ENCODE data around the gene MAGI1. TPM values are rescaled to one million over a fixed set of nuclear protein-coding genes. Genes with fewer than 3 reads are reported as not detected.

Gene MAGI1
- total RNA-seq, 1 donor from 2014 or later: 47.1 TPM

DNA sequence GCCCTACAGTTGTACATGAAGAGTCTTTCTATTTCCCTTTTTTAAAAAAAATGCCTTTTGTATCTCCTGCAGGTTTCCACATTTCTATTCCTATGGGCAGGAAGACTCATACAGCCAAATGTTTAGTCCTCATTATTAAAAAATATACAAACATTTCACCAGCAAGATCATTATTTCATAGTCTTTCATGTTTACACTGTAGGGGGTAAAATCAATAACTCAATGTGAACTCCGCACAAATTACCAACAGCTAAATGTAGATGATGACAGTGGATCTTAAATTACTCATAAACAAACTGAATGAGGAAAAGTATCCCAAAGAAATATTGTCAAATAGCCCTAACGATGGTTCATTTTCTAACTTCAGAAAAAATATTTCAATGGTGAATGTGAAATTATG, 99.5 kb downstream of the MAGI1 start:
- Histone ChIP-seq H3K36me3 (no peaks in the 10 kb centered on the region), H3K4me1 (no peaks in the 10 kb centered on the region), H3K9me3 (no peaks in the 10 kb centered on the region), H3K4me3 (no peak overlapping the region), H3K27ac (no peak overlapping the region), H3K27me3 (no peaks in the 10 kb centered on the region)
- TF ChIP-seq POLR2AphosphoS5 (IDR thresholded peaks at IDR 0.05; ENCODE audit: insufficient read depth in 1 of 2, low read depth in 1 of 2) (no peak), POLR2A (IDR thresholded peaks at IDR 0.05) (no peak)
- TF ChIP-seq, protein P1, sequence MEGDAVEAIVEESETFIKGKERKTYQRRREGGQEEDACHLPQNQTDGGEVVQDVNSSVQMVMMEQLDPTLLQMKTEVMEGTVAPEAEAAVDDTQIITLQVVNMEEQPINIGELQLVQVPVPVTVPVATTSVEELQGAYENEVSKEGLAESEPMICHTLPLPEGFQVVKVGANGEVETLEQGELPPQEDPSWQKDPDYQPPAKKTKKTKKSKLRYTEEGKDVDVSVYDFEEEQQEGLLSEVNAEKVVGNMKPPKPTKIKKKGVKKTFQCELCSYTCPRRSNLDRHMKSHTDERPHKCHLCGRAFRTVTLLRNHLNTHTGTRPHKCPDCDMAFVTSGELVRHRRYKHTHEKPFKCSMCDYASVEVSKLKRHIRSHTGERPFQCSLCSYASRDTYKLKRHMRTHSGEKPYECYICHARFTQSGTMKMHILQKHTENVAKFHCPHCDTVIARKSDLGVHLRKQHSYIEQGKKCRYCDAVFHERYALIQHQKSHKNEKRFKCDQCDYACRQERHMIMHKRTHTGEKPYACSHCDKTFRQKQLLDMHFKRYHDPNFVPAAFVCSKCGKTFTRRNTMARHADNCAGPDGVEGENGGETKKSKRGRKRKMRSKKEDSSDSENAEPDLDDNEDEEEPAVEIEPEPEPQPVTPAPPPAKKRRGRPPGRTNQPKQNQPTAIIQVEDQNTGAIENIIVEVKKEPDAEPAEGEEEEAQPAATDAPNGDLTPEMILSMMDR (IDR thresholded peaks at IDR 0.05): no peak
- intact Hi-C loops (cut with DNase I): no loop called here
- no peak for DNase-seq (ENCODE audit: extremely low spot score in 2 of 2)

DNA sequence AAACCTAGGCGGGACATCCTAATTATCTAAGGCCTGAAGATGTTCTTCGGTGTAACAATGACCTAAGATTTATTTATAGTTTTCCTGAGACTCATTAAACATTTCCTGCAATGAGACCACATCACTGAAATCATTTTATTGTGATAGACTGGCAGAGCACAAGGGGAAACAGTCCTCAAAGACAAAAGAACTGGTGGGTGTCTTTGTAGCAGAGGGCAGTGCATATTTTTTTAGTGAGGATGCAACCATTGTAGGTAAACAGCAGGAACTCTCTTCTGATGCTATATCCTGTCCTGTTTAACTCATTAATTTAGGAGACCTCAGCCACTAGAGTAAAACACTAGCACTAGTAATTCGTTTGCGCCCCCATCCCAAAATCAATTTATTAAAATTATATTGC, 100.0 kb downstream of the MAGI1 start:
- H3K27me3 ChIP-seq: no peaks in the 10 kb centered on the region
- intact Hi-C loops (cut with DNase I): no loop called here
- H3K36me3 ChIP-seq: no peaks in the 10 kb centered on the region
- no peak for TF ChIP-seq POLR2AphosphoS5 (IDR thresholded peaks at IDR 0.05; ENCODE audit: insufficient read depth in 1 of 2, low read depth in 1 of 2)
- no peak for TF ChIP-seq POLR2A (IDR thresholded peaks at IDR 0.05)
- TF ChIP-seq, protein P1 (IDR thresholded peaks at IDR 0.05): no peak
- DNase-seq (ENCODE audit: extremely low spot score in 2 of 2): no peak
- no peak overlapping the region for H3K27ac ChIP-seq
- H3K4me3 ChIP-seq: no peak overlapping the region
- H3K9me3 ChIP-seq: no peaks in the 10 kb centered on the region
- no peaks in the 10 kb centered on the region for H3K4me1 ChIP-seq

DNA sequence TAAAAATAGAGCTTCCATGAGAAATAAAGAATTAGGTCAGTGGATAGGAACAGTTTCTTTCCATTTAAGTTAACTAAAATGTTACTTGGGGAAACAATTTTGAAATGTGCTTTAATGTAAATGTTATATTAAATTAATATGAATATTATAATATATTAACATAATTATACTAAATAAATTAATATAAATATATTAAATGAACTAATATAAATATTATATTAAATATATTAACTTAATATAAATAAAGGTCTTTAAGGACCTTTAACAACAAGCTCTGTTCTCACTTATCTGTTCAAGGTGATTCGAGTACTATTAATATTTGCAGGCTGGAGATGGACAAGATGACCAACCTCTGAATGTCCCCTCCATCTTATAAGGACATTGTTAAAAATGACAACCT, 100.6 kb downstream of the MAGI1 start:
- no peak overlapping the region for H3K27ac ChIP-seq
- H3K27me3 ChIP-seq: no peaks in the 10 kb centered on the region
- no peaks in the 10 kb centered on the region for H3K4me1 ChIP-seq
- intact Hi-C loops (cut with DNase I): no loop called here
- DNase-seq (ENCODE audit: extremely low spot score in 2 of 2): no peak
- TF ChIP-seq POLR2AphosphoS5 (IDR thresholded peaks at IDR 0.05; ENCODE audit: insufficient read depth in 1 of 2, low read depth in 1 of 2) (no peak), POLR2A (IDR thresholded peaks at IDR 0.05) (no peak)
- TF ChIP-seq, protein P1 (IDR thresholded peaks at IDR 0.05): no peak
- H3K4me3 ChIP-seq: no peak overlapping the region
- H3K36me3 ChIP-seq: no peaks in the 10 kb centered on the region
- H3K9me3 ChIP-seq: no peaks in the 10 kb centered on the region

DNA sequence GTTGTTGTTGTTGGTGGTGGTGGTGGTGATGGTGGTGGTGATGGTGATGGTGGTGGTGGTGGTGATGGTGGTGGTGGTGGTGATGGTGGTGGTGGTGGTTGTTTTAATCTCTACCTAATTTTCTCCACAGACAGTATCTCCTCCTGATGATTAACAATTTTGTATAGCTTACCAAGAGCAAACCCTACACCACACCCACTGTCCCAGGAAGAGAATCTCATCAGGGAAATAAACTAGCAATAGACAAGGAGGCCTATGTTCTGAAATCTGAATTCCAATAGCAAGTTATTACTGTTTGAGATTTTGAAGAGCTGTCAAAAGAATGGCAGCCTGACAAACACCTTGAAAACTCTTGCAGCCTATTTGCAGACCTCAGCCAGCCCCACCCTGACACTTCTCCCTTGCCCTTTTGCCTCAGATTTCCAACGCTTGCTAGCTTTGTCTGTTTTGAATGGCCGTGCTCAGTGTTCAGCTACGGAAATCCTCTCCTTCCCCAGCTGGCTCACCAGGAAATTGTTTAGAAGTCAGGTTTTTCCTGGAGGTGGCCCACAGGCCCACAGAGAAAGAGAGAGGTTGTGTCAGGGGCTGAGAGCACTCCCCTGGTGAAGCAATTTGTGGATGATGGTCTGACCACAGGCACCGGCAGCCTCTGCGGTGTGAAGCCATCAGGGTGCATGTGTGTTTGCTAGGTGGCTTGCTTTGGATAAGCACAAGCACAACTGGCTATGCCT, 101.6 kb downstream of the MAGI1 start:
- Histone ChIP-seq H3K4me1 (no peaks in the 10 kb centered on the region), H3K27ac (no peak overlapping the region), H3K36me3 (no peaks in the 10 kb centered on the region), H3K4me3 (no peak overlapping the region), H3K27me3 (no peaks in the 10 kb centered on the region), H3K9me3 (no peaks in the 10 kb centered on the region)
- DNase-seq (ENCODE audit: extremely low spot score in 2 of 2): no peak
- TF ChIP-seq, protein P1 (IDR thresholded peaks at IDR 0.05): no peak
- no peak for TF ChIP-seq POLR2A (IDR thresholded peaks at IDR 0.05)
- no peak for TF ChIP-seq POLR2AphosphoS5 (IDR thresholded peaks at IDR 0.05; ENCODE audit: insufficient read depth in 1 of 2, low read depth in 1 of 2)
- intact Hi-C loops (cut with DNase I): no loop called here

DNA sequence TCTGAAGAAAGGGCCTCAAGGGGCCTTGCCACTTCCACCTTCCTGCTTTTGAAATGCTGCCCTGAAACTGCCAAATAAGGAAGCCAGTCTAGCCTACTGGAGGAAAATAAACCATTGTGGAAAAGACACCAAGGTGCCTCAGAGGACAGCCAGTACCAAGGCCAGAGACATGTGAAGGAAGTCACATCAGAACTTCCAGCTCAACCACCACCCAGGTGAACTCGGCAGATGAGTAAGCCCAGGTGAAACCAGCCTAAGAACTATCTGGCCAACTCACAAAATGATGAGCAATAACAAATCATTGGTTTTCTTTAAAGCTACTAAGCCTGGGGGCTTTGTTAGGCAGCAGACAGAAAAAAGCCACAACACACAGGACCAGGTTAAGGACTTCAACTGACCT, 103.0 kb downstream of the MAGI1 start:
- intact Hi-C loops (cut with DNase I): no loop called here
- H3K4me1 ChIP-seq: no peaks in the 10 kb centered on the region
- no peak for DNase-seq (ENCODE audit: extremely low spot score in 2 of 2)
- no peak overlapping the region for H3K4me3 ChIP-seq
- no peak overlapping the region for H3K27ac ChIP-seq
- no peaks in the 10 kb centered on the region for H3K9me3 ChIP-seq
- TF ChIP-seq POLR2A (IDR thresholded peaks at IDR 0.05) (no peak), POLR2AphosphoS5 (IDR thresholded peaks at IDR 0.05; ENCODE audit: insufficient read depth in 1 of 2, low read depth in 1 of 2) (no peak)
- TF ChIP-seq, protein P1 (IDR thresholded peaks at IDR 0.05): no peak
- no peaks in the 10 kb centered on the region for H3K36me3 ChIP-seq
- H3K27me3 ChIP-seq: no peaks in the 10 kb centered on the region

Data from vagina (tissue), 2 donors.